HG03469 (cell line): ENCODE data around the gene STK25.

Source experiments
- ATAC-seq: cut with Tn5 transposase; IDR thresholded peaks from one replicate; pipeline ENCODE4 v1.9.1; 2021; ENCODE audit warnings: mild to moderate bottlenecking, moderate library complexity, moderate number of reproducible peaks; ENCODE audit not compliant: unreplicated experiment

Gene STK25

GRCh38 chr2:241496003-241496707, 12.2 kb downstream of the STK25 start:
- no peak for ATAC-seq

GRCh38 chr2:241495172-241496002, 13.0 kb downstream of the STK25 start:
- ATAC-seq = no peak

- no peak for ATAC-seq
These were observed 14.0 kb downstream of the STK25 start for GRCh38 chr2:241494311-241494908.

DNA sequence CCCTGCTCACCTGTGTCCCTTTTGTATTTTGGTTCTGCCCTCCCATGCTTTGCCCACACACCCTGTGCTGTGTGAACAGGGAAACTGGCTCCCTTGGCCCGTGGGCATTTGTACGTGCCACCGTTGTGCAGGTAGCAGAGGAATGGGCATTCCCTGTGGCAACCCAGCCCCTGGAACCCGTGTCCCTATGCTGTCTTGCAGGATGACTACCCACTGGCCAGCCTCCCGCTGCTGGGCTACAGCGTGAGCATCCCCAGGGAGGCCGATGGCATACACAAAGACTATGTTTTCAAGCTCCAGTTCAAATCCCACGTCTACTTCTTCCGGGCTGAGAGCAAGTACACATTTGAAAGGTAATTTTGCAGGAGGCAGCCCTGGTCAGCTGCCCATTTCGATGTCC, 15.3 kb downstream of the STK25 start:
- ATAC-seq = no peak

- no peak for ATAC-seq
These were observed 16.2 kb downstream of the STK25 start for GRCh38 chr2:241492174-241492565.

DNA sequence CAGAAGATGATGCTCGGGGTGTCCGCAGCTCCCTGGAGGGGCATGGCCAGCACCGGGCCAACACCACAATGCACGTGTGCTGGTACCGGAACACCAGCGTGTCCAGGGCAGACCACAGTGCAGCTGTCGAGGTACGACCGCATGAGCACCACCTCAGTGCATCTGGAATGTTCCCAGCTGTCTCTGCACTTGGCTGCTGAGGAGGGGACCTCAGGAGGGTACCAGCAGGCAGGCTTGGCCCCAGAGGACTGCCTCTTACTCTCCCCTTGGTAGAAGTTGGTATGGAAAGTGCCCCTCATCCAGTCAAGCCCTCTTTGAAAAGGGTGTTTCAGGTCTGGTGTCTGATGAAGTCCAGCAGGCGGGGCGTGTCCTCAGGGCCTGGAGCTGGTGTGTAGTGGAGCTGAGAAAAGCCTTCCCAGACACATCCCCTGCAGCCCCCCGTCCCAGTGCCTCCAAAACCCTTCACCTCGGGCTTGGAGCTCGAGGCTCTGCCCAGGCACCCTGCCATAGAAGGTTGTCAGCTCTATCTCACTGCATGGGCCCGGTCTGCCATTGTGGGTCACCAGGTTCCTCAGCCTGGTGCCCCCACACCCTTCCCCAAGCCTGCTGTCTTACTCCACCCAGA, 16.7 kb downstream of the STK25 start:
- ATAC-seq = no peak

DNA sequence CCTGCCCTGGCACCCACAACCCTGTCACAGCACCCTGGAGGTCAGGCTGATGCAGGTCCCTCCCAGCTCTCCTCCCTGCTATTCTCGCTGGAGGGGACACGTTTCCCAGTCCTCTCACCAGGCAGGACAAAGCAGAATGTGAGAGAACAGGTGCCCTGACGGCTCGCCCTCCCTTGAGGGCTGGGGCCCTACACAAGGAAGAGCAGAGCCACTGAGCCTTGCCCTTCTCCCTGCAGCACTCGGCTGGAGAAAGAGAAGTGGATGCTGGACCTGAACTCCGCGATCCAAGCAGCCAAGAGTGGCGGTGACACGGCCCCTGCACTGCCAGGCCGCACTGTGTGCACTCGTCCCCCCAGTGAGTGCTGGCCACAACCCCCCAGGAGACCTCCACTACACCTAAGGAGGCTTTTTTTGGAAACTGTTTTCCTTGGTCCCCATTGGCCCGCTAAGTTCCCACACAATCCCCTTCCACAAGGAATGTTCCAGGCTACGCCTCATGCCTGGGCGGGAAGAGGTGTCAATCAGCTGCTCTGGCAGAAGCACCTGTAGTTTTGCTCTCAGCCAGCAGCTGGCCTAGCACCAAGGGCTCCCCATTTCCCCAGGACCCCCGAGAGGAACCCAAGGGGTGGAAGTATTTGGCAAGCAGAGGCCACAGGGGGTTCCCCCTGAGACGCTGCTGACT, 17.4 kb downstream of the STK25 start:
- ATAC-seq = no peak

DNA sequence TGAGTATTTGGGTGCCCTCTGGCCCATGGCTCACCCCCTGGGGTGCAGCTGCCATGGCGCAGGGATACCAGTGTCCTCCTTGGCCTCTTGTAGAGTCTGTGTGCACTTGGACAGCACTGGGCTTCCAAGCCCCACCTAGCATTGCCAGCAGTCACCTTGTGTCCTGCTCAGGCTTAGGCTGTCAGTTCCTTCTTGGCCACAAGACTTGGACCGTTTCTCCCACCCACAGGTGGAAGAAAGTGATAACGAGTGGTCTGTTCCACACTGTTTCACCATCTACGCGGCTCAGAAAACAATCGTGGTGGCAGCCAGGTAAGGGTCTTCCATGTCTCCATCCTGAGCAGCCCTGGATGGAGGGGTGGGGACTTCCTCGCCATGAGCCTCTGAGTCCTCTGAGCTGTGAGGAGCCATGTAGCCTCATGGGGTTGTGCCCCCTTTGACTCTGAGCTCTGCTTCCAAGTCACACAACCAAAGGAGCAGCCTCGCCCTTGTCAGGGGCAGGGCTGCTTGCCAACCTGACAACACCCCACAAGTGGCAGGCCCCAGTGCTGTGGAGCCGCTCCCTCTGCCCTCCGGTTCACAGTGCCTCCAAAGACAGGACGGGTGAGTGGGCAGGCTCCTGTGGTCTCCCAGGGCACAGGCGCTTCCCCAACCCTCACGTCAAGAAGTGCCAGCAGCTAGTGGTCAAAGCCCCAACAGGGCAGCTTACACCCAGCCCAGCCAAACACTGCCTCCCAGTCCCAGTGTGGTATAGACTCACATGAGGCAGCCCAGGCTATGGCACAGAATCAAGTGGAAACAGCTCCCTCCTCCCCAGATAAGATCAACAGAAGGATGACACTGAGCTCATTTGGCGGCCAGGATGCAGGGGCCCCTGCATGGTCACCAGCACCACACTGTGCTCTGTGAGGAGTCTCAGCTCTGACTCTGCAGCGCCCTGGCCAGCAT, 18.4 kb downstream of the STK25 start:
- no peak for ATAC-seq

- no peak for ATAC-seq
These were observed 19.3 kb downstream of the STK25 start for GRCh38 chr2:241489088-241489487.

- ATAC-seq = no peak
These were observed 23.0 kb downstream of the STK25 start for GRCh38 chr2:241485172-241485911.

- no peak for ATAC-seq
These were observed 25.1 kb downstream of the STK25 start for GRCh38 chr2:241483305-241483704.

DNA sequence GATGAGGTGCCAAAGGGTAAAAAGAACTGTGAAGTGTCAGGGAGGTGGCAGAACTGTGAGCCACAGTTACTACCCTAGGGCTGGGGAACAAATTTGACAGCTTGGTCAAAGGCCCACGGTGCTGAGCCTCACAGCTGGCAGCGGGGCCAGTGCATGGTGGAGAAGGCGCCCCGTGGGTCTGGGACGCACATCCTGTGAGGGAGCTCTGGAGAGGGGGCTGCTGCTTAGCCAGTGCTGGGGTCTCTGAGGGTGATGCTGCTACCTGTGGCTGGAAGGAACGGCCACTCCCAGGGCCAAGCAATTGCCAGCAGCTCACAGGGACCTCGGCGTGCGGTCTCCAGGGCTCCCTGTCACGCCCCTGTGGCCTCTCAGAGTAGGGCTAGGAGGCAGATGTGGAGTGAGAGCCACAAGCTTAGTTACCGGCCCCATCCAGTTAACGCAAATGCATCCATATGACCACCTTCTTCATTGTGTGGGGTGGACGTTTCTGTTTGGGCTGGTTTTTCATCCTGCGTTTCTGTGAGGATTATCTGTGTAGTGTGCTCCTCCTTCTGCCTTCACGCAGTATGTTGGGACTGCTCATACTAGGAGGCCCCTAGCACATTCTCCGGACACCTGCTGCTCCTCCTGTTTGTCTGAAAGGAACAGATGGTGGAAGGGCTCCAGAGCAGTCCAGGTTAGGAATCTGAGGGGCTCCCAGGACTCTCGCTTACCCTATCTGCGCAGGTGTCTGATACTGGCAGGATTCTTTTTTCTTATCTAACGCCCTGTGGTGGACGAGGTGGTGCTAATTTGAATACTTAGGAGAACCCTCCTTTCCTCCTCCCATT, 26.0 kb downstream of the STK25 start:
- no peak for ATAC-seq

DNA sequence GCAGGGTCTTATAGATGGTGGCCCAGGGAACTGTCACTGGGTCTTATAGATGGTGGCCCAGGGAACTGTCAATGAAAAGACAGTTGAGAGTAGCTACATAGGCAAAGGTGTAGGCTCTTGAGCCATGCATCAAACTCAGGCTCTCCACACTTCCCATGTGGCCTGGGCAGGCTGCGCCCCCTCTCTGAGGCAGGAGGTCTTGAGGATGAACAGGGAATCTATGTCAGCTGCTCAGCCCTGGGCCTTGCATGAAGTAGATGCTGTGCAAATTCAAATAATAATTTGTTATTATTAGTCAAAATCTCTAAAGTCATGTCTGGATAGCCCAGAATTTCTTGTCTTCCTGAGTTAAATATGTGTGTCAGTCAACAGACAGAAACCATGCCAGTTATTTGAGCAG, 26.7 kb downstream of the STK25 start:
- no peak for ATAC-seq

GRCh38 chr2:241479026-241479898, 29.1 kb downstream of the STK25 start:
- ATAC-seq = no peak

DNA sequence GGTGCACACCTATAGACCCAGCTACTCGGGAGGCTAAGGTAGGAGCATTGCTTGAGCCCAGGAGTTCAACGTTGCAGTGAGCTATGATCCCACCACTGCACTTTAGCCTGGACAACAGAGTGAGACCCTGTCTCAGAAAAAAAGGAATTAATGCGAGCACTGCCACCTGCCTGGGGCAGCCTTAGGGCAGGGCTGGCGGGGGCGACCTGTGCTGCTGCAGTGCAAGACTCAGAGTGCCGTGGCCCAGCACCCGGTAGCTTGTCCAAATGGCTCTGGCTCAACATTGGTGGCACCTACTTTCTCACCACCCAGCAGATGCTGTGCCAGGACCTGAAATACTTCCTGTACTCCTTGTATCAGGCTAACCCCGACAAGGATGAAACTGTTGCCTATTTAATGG, 30.2 kb downstream of the STK25 start:
- ATAC-seq = no peak

DNA sequence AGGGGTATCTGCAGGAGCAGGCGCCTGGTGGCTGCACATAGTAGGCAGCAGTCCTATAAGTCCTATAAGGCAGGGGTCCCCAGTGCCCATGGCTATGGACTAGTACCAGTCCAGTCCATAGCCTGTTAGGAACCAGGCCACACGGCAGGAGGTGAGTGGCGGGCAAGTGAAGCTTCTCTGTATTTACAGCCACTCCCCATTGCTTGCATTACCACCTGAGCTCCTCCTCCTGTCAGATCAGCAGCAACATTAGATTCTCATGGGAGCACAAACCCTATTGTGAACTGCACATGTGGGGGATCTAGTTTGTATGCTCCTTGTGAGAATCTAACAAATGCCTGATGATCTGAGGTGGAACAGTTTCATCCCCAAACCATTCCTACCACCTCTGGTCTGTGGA, 33.1 kb downstream of the STK25 start:
- no peak for ATAC-seq

DNA sequence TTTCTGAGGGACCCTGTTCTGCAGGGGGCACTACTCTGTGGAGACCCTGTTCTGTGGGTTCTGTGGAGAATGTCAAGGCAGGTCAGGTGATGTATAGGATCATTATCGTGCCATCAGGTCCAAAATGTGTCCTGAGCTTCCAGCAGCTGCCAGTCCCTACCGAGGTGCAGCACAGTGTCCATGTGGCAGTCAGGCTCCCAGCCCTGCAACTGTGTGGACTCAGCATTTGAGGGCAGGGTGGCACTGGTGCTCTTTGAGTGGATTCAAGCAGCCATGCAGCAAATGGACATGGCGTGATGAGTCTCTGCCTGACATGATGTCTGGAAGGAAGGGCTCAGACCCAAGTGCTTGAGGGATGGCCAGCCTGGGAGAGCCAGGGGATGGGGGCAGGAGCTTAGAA, 35.0 kb downstream of the STK25 start:
- no peak for ATAC-seq
